HG02610 (cell line): ENCODE measurements around the gene TNFSF9.
A peak's percentile ranks its signal among the peaks of the same experiment; 100 is the strongest.

Experiments used
- ATAC-seq: cut with Tn5 transposase; IDR thresholded peaks from one replicate; pipeline ENCODE4 v1.9.1; 2021; ENCODE audit warnings: mild to moderate bottlenecking, moderate library complexity; ENCODE audit not compliant: unreplicated experiment

TNFSF9 gene

GRCh38 chr19:6530386-6531162 is at the start of gene TNFSF9:
TSS of gene TNFSF9 (plus strand) at chr19:6531026. CDS start at chr19:6531037, 11 bp downstream.
- ATAC-seq: peak; percentile 27

- ATAC-seq: peak; percentile 56
Observed at GRCh38 chr19:6481541-6482342, 49.1 kb upstream of the TNFSF9 start, which contains the start of gene DENND1C. TSS of gene DENND1C (minus strand) at chr19:6481787. CDS start at chr19:6481695, 92 bp downstream.

- ATAC-seq: no peak
Observed at GRCh38 chr19:6482343-6482686, 48.5 kb upstream of the TNFSF9 start.

- ATAC-seq: no peak
Observed at GRCh38 chr19:6483235-6483634, 47.6 kb upstream of the TNFSF9 start.

GRCh38 chr19:6484230-6484629 is 46.6 kb upstream of the TNFSF9 start:
- ATAC-seq: no peak

- no peak for ATAC-seq
Observed at GRCh38 chr19:6484831-6485230, 46.0 kb upstream of the TNFSF9 start.

GRCh38 chr19:6489278-6490061 is 41.4 kb upstream of the TNFSF9 start:
- ATAC-seq: no peak

- ATAC-seq: no peak
Observed at GRCh38 chr19:6490134-6490533, 40.7 kb upstream of the TNFSF9 start.

GRCh38 chr19:6491802-6492592 is 38.8 kb upstream of the TNFSF9 start:
- no peak for ATAC-seq

- ATAC-seq: no peak
Observed at GRCh38 chr19:6494438-6495036, 36.3 kb upstream of the TNFSF9 start.

- ATAC-seq: no peak
Observed at GRCh38 chr19:6495947-6496346, 34.9 kb upstream of the TNFSF9 start.

GRCh38 chr19:6498294-6499036 is 32.4 kb upstream of the TNFSF9 start:
- ATAC-seq: no peak

- no peak for ATAC-seq
Observed at GRCh38 chr19:6499052-6499790, 31.6 kb upstream of the TNFSF9 start.

- no peak for ATAC-seq
Observed at GRCh38 chr19:6500837-6501739, 29.7 kb upstream of the TNFSF9 start.

- ATAC-seq: no peak
Observed at GRCh38 chr19:6501740-6502648, 28.8 kb upstream of the TNFSF9 start, which contains the start of gene TUBB4A. TSS of gene TUBB4A (minus strand) at chr19:6502309. CDS start at chr19:6502212, 97 bp downstream.

- ATAC-seq: no peak
Observed at GRCh38 chr19:6503407-6504201, 27.2 kb upstream of the TNFSF9 start.
